GM12874 (cell line): ENCODE data around the gene RPS6KA3.

ENCODE experiments used
- CTCF ChIP-seq: IDR thresholded peaks from 2 replicates; pipeline ENCODE4 v1.5.1; 2011; ENCODE audit warnings: low read depth, mild to moderate bottlenecking, control low read depth, low read length, moderate library complexity; ENCODE audit not compliant: insufficient read depth

The RPS6KA3 gene

GRCh38 chrX:20263474-20263873 is 3.2 kb downstream of the RPS6KA3 start:
- TF ChIP-seq CTCF, result no peak

DNA sequence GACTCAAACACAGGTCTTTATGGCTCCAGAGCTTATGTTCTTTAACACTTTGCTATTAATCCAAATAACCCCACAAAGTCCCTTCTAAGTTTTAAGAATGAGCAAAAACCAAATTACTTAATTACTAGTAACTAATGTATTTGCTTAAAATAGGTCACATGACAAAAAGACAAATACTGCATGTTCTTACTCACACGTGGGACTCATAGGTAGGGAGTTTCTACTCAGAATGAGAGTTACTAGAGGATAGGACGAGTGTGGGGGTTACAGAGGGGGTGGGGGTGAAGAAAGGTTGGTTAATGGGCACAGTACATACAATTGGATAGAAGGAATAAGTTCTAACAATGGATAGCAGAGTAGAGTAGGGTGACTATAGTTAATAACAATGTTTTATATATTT is 5.8 kb downstream of the RPS6KA3 start:
- no peak for TF ChIP-seq CTCF

DNA sequence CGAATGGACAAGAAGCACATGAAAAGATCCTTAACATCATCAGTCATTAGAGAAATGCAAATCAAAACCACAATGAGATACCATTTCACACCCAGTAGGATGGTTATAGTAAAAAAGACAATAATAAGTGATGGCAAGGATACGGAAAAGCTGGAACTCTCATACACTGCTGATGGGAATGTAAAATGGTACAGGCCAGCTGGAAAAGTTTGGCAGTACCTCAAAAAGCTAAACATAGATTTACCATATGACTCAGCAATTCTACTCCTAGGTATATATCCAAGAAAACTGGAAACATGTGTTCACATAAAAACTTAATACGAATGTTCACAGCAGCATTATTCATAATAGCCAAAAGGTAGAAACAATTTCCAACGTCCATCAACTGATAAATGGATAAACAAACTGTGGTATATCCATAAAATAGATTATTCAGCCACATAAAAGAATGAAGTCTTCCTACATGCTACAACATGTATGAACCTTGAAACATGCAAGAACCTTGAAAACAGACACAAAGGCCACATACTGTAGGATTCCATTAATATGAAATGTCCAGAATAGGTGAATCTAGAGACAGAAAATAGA is 11.9 kb downstream of the RPS6KA3 start:
- TF ChIP-seq CTCF, result no peak

DNA sequence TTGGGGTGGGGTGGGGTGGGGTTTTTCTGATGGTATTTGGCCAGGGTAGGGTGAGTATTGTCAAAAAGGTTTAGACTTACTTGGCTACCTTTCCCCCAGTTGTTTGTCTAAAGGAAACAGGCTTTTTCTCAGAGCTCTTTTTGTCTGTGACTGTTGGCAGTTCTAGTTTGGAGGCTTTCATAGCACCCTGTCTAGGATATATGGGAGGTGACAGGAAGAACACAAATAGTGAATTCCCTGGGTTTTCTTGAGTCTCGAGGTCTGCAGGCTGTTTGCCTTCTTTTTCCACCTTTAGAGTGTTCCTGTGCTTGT is 13.5 kb downstream of the RPS6KA3 start:
- TF ChIP-seq CTCF, result no peak

DNA sequence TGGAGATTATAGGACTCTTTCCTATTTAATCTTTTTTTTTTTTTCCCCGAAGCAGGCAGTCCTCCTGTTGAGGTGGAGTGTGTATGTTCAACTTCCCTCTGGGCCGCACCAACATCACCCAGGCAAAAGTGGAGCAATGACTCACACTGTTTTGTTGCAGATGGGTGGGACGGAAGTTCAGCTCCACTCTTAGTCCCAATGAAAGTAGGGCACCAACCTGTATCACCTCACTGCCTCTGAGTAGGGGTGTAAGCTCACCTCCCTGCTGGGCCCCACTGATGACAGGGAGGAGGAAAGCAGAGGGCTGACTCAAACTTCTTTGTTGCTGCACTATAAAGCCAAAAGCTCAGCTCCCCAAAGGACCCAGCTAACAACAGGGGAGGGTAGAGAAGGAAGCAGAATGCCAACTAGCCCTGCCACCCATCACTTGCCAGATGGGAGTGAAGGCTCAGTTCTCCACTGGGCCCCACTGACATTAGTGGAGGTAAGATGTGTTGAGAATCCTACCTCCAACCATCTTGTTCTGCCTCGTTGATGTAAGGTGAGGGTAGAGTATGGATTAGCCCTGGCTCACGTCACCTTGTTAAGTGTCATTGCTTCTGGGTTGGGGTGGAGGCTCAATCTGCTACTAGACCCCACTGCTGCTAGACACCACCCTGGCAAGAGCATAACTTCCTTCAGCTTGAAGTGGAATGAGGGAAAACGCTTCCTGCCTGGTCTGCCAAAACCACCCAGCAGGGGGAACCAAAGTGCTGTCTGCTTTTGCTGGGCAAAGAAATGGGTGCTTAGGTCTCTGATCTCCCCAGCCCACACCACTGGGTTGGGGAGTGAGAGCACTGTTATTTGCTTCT is 14.1 kb downstream of the RPS6KA3 start:
- peak; percentile 58 for TF ChIP-seq CTCF

- TF ChIP-seq CTCF, result no peak
Measured at GRCh38 chrX:20251691-20252090, 15.0 kb downstream of the RPS6KA3 start.

DNA sequence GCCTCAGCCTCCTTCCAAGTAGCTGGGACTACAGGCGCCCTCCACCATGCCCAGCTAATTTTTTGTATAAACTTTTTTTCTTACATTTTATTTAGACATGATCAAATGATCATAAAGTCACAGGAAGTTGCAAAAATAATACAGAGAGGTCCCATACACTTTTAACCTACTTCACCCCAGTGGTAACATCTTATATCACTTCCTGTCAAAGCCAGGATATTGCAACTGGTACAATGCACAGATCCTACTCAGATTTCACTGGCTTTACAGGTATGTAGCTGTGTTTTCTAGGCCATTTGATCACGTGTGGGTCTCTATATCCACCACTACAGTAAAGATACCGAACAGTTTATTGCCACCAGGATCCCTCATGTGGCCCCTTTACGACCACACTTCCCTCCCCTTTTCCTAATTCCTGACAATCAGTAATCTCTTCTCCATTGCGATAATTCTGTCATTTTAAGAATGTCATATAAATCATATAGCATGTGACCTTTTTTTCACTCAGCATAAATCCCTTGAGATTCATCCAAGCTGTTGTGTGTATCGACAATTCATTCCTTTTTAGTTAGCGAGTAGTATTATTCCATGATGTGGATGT is 18.0 kb downstream of the RPS6KA3 start:
- TF ChIP-seq CTCF, result no peak
